Measurements from ENCODE around the gene PEPD. TPM values are rescaled to one million over a fixed set of nuclear protein-coding genes. Genes with fewer than 3 reads are reported as not detected.

PEPD gene
- total RNA-seq, 2 experiments from 2014 or later = 17.5 to 23.0 TPM

- peaks cover 0 to 2% of the 10 kb centered on the region in 2 experiments for H3K27me3 ChIP-seq (ENCODE audit: control insufficient read depth in 1 of 2, insufficient read depth in 2 of 2, low read length in 2 of 2)
- ATAC-seq (ENCODE audit: poor library complexity) = no peak
- POLR2A ChIA-PET = no interaction called here
Measured at GRCh38 chr19:33550768-33551167, 29.2 kb upstream of the PEPD start.

GRCh38 chr19:33547676-33548075 lies 26.1 kb upstream of the PEPD start:
- no peak overlapping the region for H3K4me3 ChIP-seq (ENCODE audit: low read length)
- TF ChIP-seq CTCF (IDR thresholded peaks at IDR 0.05) = no peak
- POLR2A ChIA-PET = no interaction called here
- ATAC-seq (ENCODE audit: poor library complexity) (no peak), DNase-seq (no peak)
- H3K9me3 Mint-ChIP-seq = no peaks in the 10 kb centered on the region
- H3K4me1 ChIP-seq (ENCODE audit: insufficient read depth, low read length) = no peaks in the 10 kb centered on the region
- peaks cover 0 to 6% of the 10 kb centered on the region in 2 experiments for H3K9me3 ChIP-seq (ENCODE audit: control insufficient read depth in 1 of 2, insufficient read depth in 1 of 2, low read length in 2 of 2)
- H3K36me3 ChIP-seq (ENCODE audit: insufficient read depth, low read length) = no peaks in the 10 kb centered on the region
- CTCF ChIA-PET = no interaction called here
- peaks cover 0 to 2% of the 10 kb centered on the region in 2 experiments for H3K27me3 ChIP-seq (ENCODE audit: control insufficient read depth in 1 of 2, insufficient read depth in 2 of 2, low read length in 2 of 2)
- no peaks in the 10 kb centered on the region for H3K36me3 Mint-ChIP-seq (ENCODE audit: low read depth)
- intact Hi-C loops (cut with DNase I, micrococcal nuclease) = no loop called here
- H3K27me3 Mint-ChIP-seq = peaks cover 17% of the 10 kb centered on the region
- H3K27ac ChIP-seq (ENCODE audit: low read depth in 1 of 2, low read length in 2 of 2) = no peak overlapping the region
- H3K4me1 Mint-ChIP-seq (ENCODE audit: low read depth) = no peaks in the 10 kb centered on the region
- H3K4me3 Mint-ChIP-seq = no peak overlapping the region
- H3K27ac Mint-ChIP-seq = no peak overlapping the region

More at GRCh38 chr19:33550768-33551167, 29.2 kb upstream of the PEPD start:
- TF ChIP-seq CTCF (IDR thresholded peaks at IDR 0.05) = no peak
- Mint-ChIP-seq H3K36me3 (ENCODE audit: low read depth) (no peaks in the 10 kb centered on the region), H3K4me1 (ENCODE audit: low read depth) (no peaks in the 10 kb centered on the region), H3K27me3 (peaks cover 5% of the 10 kb centered on the region), H3K9me3 (no peaks in the 10 kb centered on the region), H3K4me3 (no peak overlapping the region), H3K27ac (no peak overlapping the region)
- CTCF ChIA-PET = no interaction called here
- no peaks in the 10 kb centered on the region for H3K4me1 ChIP-seq (ENCODE audit: insufficient read depth, low read length)
- no peak overlapping the region for H3K4me3 ChIP-seq (ENCODE audit: low read length)
- peaks cover 0 to under 1% of the 10 kb centered on the region in 2 experiments for H3K9me3 ChIP-seq (ENCODE audit: control insufficient read depth in 1 of 2, insufficient read depth in 1 of 2, low read length in 2 of 2)
- no peaks in the 10 kb centered on the region for H3K36me3 ChIP-seq (ENCODE audit: insufficient read depth, low read length)
- intact Hi-C loops (cut with DNase I, micrococcal nuclease) = loop anchor here in 1 of 2 experiments (1.0 kb wide), 1 partner anchor 18 kb away; no protein-coding TSS in a partner anchor
- no peak overlapping the region for H3K27ac ChIP-seq (ENCODE audit: low read depth in 1 of 2, low read length in 2 of 2)
- DNase-seq = no peak

- H3K27ac Mint-ChIP-seq = no peak overlapping the region
- Histone ChIP-seq H3K27ac (ENCODE audit: low read depth in 1 of 2, low read length in 2 of 2) (no peak overlapping the region), H3K4me1 (ENCODE audit: insufficient read depth, low read length) (no peaks in the 10 kb centered on the region), H3K36me3 (ENCODE audit: insufficient read depth, low read length) (no peaks in the 10 kb centered on the region), H3K9me3 (ENCODE audit: control insufficient read depth in 1 of 2, insufficient read depth in 1 of 2, low read length in 2 of 2) (peaks cover 0 to 6% of the 10 kb centered on the region in 2 experiments), H3K27me3 (ENCODE audit: control insufficient read depth in 1 of 2, insufficient read depth in 2 of 2, low read length in 2 of 2) (peaks cover 0 to 6% of the 10 kb centered on the region in 2 experiments), H3K4me3 (ENCODE audit: low read length) (no peak overlapping the region)
- no peaks in the 10 kb centered on the region for H3K4me1 Mint-ChIP-seq (ENCODE audit: low read depth)
- ChIA-PET CTCF (no interaction called here), POLR2A (no interaction called here)
- no peaks in the 10 kb centered on the region for H3K36me3 Mint-ChIP-seq (ENCODE audit: low read depth)
- DNase-seq = no peak
- peaks cover 26% of the 10 kb centered on the region for H3K27me3 Mint-ChIP-seq
- intact Hi-C loops (cut with DNase I, micrococcal nuclease) = no loop called here
- H3K4me3 Mint-ChIP-seq = no peak overlapping the region
- ATAC-seq (ENCODE audit: poor library complexity) = no peak
- H3K9me3 Mint-ChIP-seq = no peaks in the 10 kb centered on the region
- no peak for TF ChIP-seq CTCF (IDR thresholded peaks at IDR 0.05)
Measured at GRCh38 chr19:33546656-33547055, 25.1 kb upstream of the PEPD start.

All from CD4-positive, alpha-beta T cell (primary cell).